Myocyte (in vitro differentiated cells): ENCODE data around the gene FHDC1. TPM values are rescaled to one million over a fixed set of nuclear protein-coding genes. Genes with fewer than 3 reads are reported as not detected.
A peak's percentile ranks its signal among the peaks of the same experiment; 100 is the strongest.

Experiments used
- DNase-seq: peaks from one replicate; pipeline ENCODE4 v3.0.0-alpha.2; 2012; ENCODE audit warnings: low read depth
- total RNA-seq: library from RNA; depleted of rRNA; stranded (reverse); fragments of >200 nt; gene quantifications from 2 replicates; pipeline ENCODE4 v1.2.3, GENCODE V29; 2014

Gene FHDC1
- total RNA-seq, 1 donor from 2014 or later: 0.72 TPM

GRCh38 chr4:152956650-152957436, 20.7 kb downstream of the FHDC1 start:
- peak; percentile 88 for DNase-seq

GRCh38 chr4:152957437-152958171, 21.5 kb downstream of the FHDC1 start:
- peak; percentile 59 for DNase-seq

GRCh38 chr4:152959080-152959479, 23.0 kb downstream of the FHDC1 start:
- DNase-seq: no peak

- no peak for DNase-seq
Measured at GRCh38 chr4:152960082-152960481, 24.0 kb downstream of the FHDC1 start.

- no peak for DNase-seq
Measured at GRCh38 chr4:152961014-152961772, 25.1 kb downstream of the FHDC1 start.

- no peak for DNase-seq
Measured at GRCh38 chr4:152961773-152962115, 25.6 kb downstream of the FHDC1 start.

GRCh38 chr4:152962150-152962549, 26.0 kb downstream of the FHDC1 start:
- no peak for DNase-seq

GRCh38 chr4:152964335-152964734, 28.2 kb downstream of the FHDC1 start:
- DNase-seq: no peak

- no peak for DNase-seq
Measured at GRCh38 chr4:152965611-152966010, 29.5 kb downstream of the FHDC1 start.

GRCh38 chr4:152967907-152968306, 31.8 kb downstream of the FHDC1 start:
- no peak for DNase-seq

- peak; percentile 19 for DNase-seq
Measured at GRCh38 chr4:152968806-152969394, 32.8 kb downstream of the FHDC1 start.

GRCh38 chr4:152970102-152970820, 34.1 kb downstream of the FHDC1 start:
- DNase-seq: no peak

- DNase-seq: no peak
Measured at GRCh38 chr4:152971053-152971452, 34.9 kb downstream of the FHDC1 start.

- DNase-seq: peak; percentile 96
Measured at GRCh38 chr4:152972821-152973628, 36.9 kb downstream of the FHDC1 start.

GRCh38 chr4:152973629-152974467, 37.7 kb downstream of the FHDC1 start:
- DNase-seq: peak; percentile 69

- DNase-seq: peak; percentile 20
Measured at GRCh38 chr4:152974468-152975379, 38.6 kb downstream of the FHDC1 start.

GRCh38 chr4:152975380-152976211, 39.5 kb downstream of the FHDC1 start:
- DNase-seq: no peak
